COLO668 (cell line): ENCODE results near the gene SRGAP1.

Experiments used
- DNase-seq: peaks from one replicate; lab custom pipeline; 2025; ENCODE audit not compliant: unreplicated experiment; lab: John Stamatoyannopoulos, UW

Gene SRGAP1

DNA sequence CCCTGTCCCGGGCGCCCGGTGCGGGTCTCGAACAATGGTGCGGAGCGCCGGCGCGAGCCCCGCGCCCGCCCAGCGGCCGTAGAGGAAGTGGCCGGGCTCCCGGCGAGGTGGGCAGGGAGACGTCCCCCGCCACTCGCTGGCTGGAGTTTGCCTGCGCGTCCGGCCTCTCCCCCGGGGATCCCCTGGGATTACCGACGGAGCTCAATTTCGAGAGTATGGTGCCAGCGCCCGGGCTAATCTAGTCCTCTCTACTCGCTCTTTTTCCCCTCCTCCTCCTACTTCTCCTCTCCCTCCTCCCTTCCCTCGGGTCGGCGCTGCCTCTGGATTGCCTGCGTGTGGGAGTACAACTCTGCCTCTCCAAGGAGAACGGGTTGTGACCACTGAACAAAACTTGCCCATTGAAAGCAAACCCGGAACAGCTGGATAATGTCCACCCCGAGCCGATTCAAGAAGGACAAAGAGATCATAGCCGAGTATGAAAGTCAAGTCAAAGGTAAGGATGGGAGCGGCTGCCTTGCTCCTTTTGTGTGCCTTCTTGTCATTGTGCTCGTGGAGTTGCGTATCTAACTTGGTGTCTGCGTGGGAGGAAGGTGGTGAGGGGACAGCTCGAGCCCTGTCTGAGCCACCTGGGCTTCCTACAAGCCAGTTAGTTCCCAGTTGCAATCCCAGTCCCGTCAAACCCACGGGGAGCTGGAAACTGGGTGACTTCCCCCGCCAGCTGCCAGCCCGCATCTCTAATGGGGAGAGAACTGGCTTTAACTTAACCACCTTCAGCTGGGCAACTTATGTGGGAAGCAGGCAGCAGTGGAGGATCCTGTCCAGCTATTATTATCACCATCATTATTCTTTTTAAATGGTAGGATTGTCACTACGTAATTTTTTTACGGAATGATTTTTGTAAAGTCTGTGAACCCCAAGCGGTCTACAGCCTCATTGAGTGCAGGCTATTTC lies at the start of gene SRGAP1:
TSS of gene SRGAP1 (plus strand) at position 310 of the 951 bp plus-strand sequence. CDS start at position 427, 117 bp downstream.
- DNase-seq: peak; percentile 83

- no peak for DNase-seq
These were observed 49.3 kb upstream of the SRGAP1 start for GRCh38 chr12:63795032-63795687.

DNA sequence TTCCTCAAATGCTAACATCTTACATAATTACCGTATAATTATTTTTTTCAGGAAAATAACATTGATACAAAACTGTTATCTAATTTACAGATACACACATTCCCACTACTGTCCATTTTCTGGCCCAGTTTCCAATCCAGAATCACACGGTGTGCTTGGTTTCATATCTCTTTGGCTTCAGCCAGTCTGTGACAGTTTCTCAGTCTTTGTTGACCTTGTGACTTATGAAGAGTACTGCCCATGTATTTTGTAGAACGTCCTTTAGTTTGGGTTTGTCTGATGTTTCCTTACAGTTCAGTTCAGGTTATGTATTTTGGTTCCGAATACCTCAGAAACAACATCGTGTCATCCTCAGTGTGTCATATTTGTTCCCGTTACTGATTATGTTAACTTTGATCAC lies 48.6 kb upstream of the SRGAP1 start:
- no peak for DNase-seq

GRCh38 chr12:63802012-63802608 lies 42.4 kb upstream of the SRGAP1 start:
- no peak for DNase-seq

DNA sequence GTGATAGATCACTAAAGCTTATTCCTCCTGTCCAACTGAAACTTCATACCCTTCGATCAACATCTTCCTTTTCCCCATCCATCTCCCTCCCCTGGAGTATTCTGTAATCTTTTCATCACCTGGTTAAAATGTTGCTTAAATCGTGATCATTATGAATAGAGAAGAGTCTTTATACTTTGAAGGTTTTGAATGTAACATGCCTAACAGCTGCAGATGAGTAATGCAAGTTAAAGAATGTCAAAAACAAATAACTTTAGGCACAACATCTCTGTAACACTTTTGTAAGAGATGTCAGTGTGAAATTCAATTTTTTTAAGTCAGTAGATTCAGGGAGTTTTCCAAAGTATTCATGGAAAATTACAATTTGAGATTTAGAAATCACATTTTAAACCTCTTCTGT lies 39.8 kb upstream of the SRGAP1 start:
- no peak for DNase-seq

- DNase-seq: peak; percentile 63
These were observed 38.5 kb upstream of the SRGAP1 start for GRCh38 chr12:63805704-63806672.

GRCh38 chr12:63808631-63809030 lies 35.9 kb upstream of the SRGAP1 start:
- no peak for DNase-seq

DNA sequence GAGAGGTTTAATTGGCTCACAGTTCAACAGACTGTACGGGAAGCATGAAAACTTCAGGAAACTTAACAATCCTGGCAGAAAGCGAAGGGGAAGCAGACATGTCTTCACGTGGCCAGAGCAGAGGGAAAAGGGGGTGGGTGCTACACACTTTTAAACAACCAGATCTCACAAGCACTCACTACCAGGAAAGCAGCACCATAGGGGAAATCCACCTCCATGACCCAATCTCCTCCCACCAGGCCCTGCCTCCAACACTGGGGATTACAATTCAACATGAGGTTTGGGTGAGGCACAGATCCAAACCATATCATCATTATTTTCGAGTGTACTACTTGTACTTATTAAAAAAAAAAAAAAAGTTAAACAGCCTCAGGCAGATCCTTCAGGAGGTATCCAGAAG lies 34.9 kb upstream of the SRGAP1 start:
- DNase-seq: no peak

DNA sequence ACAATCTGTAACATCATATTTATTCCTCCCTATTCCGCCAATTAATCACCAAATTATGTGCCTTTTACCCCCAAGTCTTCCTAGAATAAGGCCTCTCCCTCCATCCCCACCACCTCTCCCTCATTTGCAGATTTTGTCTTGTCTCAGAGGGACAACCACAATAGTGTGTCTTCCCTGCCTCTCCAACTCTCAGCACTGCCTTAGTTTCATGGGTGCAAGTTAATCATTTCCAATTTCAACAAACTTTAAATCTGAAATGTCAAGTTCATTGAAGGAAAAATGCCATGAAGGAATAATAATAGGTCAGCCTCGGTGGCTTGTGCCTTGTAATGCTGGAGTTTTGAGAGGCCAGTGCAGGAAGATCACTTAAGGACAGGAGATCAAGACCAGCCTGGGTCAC lies 33.2 kb upstream of the SRGAP1 start:
- DNase-seq: no peak

- no peak for DNase-seq
These were observed 32.7 kb upstream of the SRGAP1 start for GRCh38 chr12:63811755-63812154.

- DNase-seq: no peak
These were observed 30.2 kb upstream of the SRGAP1 start for GRCh38 chr12:63814146-63814772.

DNA sequence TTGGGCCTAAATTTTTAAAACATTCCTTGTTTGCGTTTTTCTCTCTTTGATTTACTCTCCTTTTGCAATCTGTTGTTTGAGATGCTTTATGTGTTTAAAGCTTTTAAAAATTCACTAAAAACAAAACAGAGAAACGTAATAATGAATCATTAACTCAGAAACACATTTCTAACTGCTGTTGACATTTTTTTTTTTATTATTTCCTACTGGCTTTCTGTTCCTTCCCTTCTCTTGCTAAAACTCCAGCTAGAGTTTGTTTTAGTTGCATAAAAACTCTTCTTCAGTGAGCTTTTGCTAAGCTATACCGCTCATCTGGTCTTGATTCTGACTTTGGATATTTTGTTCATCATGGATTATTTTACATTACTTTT lies 29.0 kb upstream of the SRGAP1 start:
- DNase-seq: no peak

DNA sequence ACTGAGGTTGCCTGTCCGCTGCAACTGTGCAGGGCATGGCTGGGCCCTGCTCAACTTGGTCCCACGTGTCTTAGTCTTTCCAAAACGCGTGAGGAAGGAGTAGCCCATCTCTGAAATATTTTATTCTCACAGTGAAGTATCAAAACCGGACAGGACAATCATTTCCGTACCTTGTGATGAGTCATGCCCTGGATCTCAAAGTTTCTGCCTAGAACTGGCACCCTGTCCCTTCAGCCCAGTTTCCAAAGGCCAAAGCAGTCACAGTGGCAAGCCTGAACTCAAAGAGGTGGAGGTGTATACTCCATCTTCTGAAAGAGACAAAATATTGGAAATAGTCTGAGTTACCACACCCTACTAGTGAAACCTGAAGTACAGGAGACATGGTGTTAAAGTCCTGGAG lies 28.5 kb upstream of the SRGAP1 start:
- DNase-seq: no peak

DNA sequence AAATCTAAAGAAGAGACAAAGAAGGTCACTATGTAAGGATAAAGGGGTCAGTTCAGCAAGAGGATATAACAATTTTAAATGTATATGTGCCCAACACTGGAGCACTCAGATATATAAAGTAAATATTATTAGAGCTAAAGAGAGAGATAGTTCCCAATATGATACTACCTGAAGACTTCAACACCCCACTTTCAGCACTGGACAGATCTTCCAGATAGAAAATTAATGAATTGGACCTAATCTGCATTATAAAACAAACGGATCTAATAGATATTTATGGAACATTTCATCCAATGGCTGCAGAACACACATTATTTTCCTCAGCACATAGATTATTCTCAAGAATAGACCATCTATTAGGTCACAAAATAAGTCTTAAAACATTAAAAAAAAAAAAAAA lies 24.1 kb upstream of the SRGAP1 start:
- DNase-seq: no peak

- DNase-seq: no peak
These were observed 22.7 kb upstream of the SRGAP1 start for GRCh38 chr12:63821781-63822251.

GRCh38 chr12:63822352-63822751 lies 22.1 kb upstream of the SRGAP1 start:
- DNase-seq: no peak

- DNase-seq: no peak
These were observed 21.5 kb upstream of the SRGAP1 start for GRCh38 chr12:63823040-63823439.

GRCh38 chr12:63826006-63826585 lies 18.4 kb upstream of the SRGAP1 start:
- DNase-seq: no peak

DNA sequence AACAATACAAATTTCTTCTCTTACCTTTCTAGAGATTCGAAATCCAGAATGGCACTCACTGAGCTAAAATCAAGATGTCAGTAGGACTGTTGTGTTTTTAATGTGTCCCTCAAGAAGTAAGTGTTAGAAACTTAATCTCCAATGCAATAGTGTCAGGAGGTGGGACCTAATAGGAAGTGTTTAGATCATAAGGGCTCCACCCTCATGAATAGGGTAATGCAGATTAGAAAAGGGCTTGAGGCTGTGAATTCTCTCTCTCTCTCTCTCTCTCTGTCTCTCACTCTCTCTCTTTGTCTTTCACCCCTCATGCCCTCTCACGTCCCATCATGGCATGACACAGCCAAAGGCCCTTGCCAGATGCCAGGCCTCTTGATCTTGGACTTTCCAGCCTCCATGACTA lies 15.6 kb upstream of the SRGAP1 start:
- no peak for DNase-seq

- DNase-seq: no peak
These were observed 8.5 kb upstream of the SRGAP1 start for GRCh38 chr12:63836046-63836445.
